ENCODE measurements around the gene DCLK1.

DCLK1 gene

GRCh38 chr13:36154567-36155291, 23.5 kb upstream of the DCLK1 start:
- Histone ChIP-seq H3K4me3 (ENCODE audit: severe bottlenecking) (no peak overlapping the region), H3K4me1 (ENCODE audit: insufficient read depth, poor library complexity, severe bottlenecking) (peaks cover 12% of the 10 kb centered on the region), H3K27ac (ENCODE audit: poor library complexity, severe bottlenecking) (no peak overlapping the region), H3K9me3 (ENCODE audit: severe bottlenecking) (no peaks in the 10 kb centered on the region), H3K27me3 (ENCODE audit: insufficient read depth, poor library complexity, severe bottlenecking) (no peaks in the 10 kb centered on the region), H3K36me3 (ENCODE audit: low read depth) (no peaks in the 10 kb centered on the region)
- TF ChIP-seq CTCF (IDR thresholded peaks at IDR 0.05; ENCODE audit: poor library complexity, severe bottlenecking), result no peak
- no peak for DNase-seq (ENCODE audit: low spot score)
- ATAC-seq (ENCODE audit: low read depth), result no peak

- ATAC-seq (ENCODE audit: low read depth), result no peak
- Histone ChIP-seq H3K27me3 (ENCODE audit: insufficient read depth, poor library complexity, severe bottlenecking) (no peaks in the 10 kb centered on the region), H3K27ac (ENCODE audit: poor library complexity, severe bottlenecking) (no peak overlapping the region), H3K9me3 (ENCODE audit: severe bottlenecking) (no peaks in the 10 kb centered on the region), H3K4me1 (ENCODE audit: insufficient read depth, poor library complexity, severe bottlenecking) (peaks cover 9% of the 10 kb centered on the region), H3K4me3 (ENCODE audit: severe bottlenecking) (no peak overlapping the region), H3K36me3 (ENCODE audit: low read depth) (no peaks in the 10 kb centered on the region)
- DNase-seq (ENCODE audit: low spot score), result no peak
- no peak for TF ChIP-seq CTCF (IDR thresholded peaks at IDR 0.05; ENCODE audit: poor library complexity, severe bottlenecking)
Measured at GRCh38 chr13:36151591-36151990, 20.4 kb upstream of the DCLK1 start.

GRCh38 chr13:36148446-36148845, 17.3 kb upstream of the DCLK1 start:
- no peaks in the 10 kb centered on the region for H3K36me3 ChIP-seq (ENCODE audit: low read depth)
- no peaks in the 10 kb centered on the region for H3K9me3 ChIP-seq (ENCODE audit: severe bottlenecking)
- H3K4me1 ChIP-seq (ENCODE audit: insufficient read depth, poor library complexity, severe bottlenecking), result peaks cover 9% of the 10 kb centered on the region
- no peak overlapping the region for H3K4me3 ChIP-seq (ENCODE audit: severe bottlenecking)
- ATAC-seq (ENCODE audit: low read depth) (peak; percentile 87), DNase-seq (ENCODE audit: low spot score) (no peak)
- no peak for TF ChIP-seq CTCF (IDR thresholded peaks at IDR 0.05; ENCODE audit: poor library complexity, severe bottlenecking)
- no peaks in the 10 kb centered on the region for H3K27me3 ChIP-seq (ENCODE audit: insufficient read depth, poor library complexity, severe bottlenecking)
- H3K27ac ChIP-seq (ENCODE audit: poor library complexity, severe bottlenecking), result peak overlapping the region; percentile 15

GRCh38 chr13:36147330-36147729, 16.1 kb upstream of the DCLK1 start:
- ATAC-seq (ENCODE audit: low read depth), result no peak
- no peak for DNase-seq (ENCODE audit: low spot score)
- Histone ChIP-seq H3K27ac (ENCODE audit: poor library complexity, severe bottlenecking) (no peak overlapping the region), H3K9me3 (ENCODE audit: severe bottlenecking) (no peaks in the 10 kb centered on the region), H3K27me3 (ENCODE audit: insufficient read depth, poor library complexity, severe bottlenecking) (no peaks in the 10 kb centered on the region), H3K36me3 (ENCODE audit: low read depth) (no peaks in the 10 kb centered on the region), H3K4me3 (ENCODE audit: severe bottlenecking) (no peak overlapping the region), H3K4me1 (ENCODE audit: insufficient read depth, poor library complexity, severe bottlenecking) (peaks cover 9% of the 10 kb centered on the region)
- TF ChIP-seq CTCF (IDR thresholded peaks at IDR 0.05; ENCODE audit: poor library complexity, severe bottlenecking), result no peak

GRCh38 chr13:36146511-36147269, 15.5 kb upstream of the DCLK1 start:
- H3K4me3 ChIP-seq (ENCODE audit: severe bottlenecking), result no peak overlapping the region
- no peaks in the 10 kb centered on the region for H3K36me3 ChIP-seq (ENCODE audit: low read depth)
- peaks cover 9% of the 10 kb centered on the region for H3K4me1 ChIP-seq (ENCODE audit: insufficient read depth, poor library complexity, severe bottlenecking)
- no peak for TF ChIP-seq CTCF (IDR thresholded peaks at IDR 0.05; ENCODE audit: poor library complexity, severe bottlenecking)
- H3K27me3 ChIP-seq (ENCODE audit: insufficient read depth, poor library complexity, severe bottlenecking), result no peaks in the 10 kb centered on the region
- no peak overlapping the region for H3K27ac ChIP-seq (ENCODE audit: poor library complexity, severe bottlenecking)
- ATAC-seq (ENCODE audit: low read depth), result no peak
- no peak for DNase-seq (ENCODE audit: low spot score)
- no peaks in the 10 kb centered on the region for H3K9me3 ChIP-seq (ENCODE audit: severe bottlenecking)
